Mesothelial cell of epicardium (in vitro differentiated cells): Measurements from ENCODE around the gene KIAA1614. TPM values are rescaled to one million over a fixed set of nuclear protein-coding genes. Genes with fewer than 3 reads are reported as not detected.

Experiments
- DNase-seq, 2 experiments: peaks; one replicate each; pipeline ENCODE4 v3.0.0; 2021; ENCODE audit warnings: low spot score in 2 of 2; ENCODE audit not compliant: unreplicated experiment in 2 of 2
- H3K27ac Mint-ChIP-seq: 2 replicates; pipeline ENCODE4 v1.8.0; 2021; ENCODE audit warnings: mixed read lengths
- H3K27me3 Mint-ChIP-seq: 2 replicates; pipeline ENCODE4 v1.8.0; 2021; ENCODE audit warnings: low read depth, mixed read lengths
- H3K36me3 Mint-ChIP-seq: 2 replicates; pipeline ENCODE4 v1.8.0; 2021; ENCODE audit warnings: mixed read lengths
- H3K4me1 Mint-ChIP-seq: 2 replicates; pipeline ENCODE4 v1.8.0; 2021; ENCODE audit warnings: mixed read lengths
- H3K4me3 Mint-ChIP-seq: 2 replicates; pipeline ENCODE4 v1.8.0; 2021; ENCODE audit warnings: mild to moderate bottlenecking, moderate library complexity, mixed read lengths
- H3K9me3 Mint-ChIP-seq: 2 replicates; pipeline ENCODE4 v1.8.0; 2021; ENCODE audit warnings: mixed read lengths
- CTCF ChIP-seq: fragments of 200-600 bp; sonication (generic); IDR thresholded peaks from one replicate; pipeline ENCODE4 v1.5.0; 2021; ENCODE audit warnings: antibody characterized with exemption; ENCODE audit not compliant: unreplicated experiment
- total RNA-seq: library from RNA; stranded (reverse); gene quantifications from 3 replicates; pipeline ENCODE4 v1.2.1, GENCODE V29; 2021

The KIAA1614 gene
- total RNA-seq, 1 donor from 2014 or later: 7.3 TPM

GRCh38 chr1:180916771-180917170 is 4.1 kb downstream of the KIAA1614 start:
- no peak for TF ChIP-seq CTCF
- Mint-ChIP-seq H3K36me3 (peaks cover 3% of the 10 kb centered on the region), H3K27me3 (no peaks in the 10 kb centered on the region), H3K27ac (no peak overlapping the region), H3K9me3 (no peaks in the 10 kb centered on the region), H3K4me1 (peaks cover 12% of the 10 kb centered on the region), H3K4me3 (no peak overlapping the region)
- DNase-seq: no peak

- Mint-ChIP-seq H3K27ac (no peak overlapping the region), H3K4me1 (peaks cover 14% of the 10 kb centered on the region), H3K36me3 (peaks cover 3% of the 10 kb centered on the region), H3K4me3 (no peak overlapping the region), H3K9me3 (no peaks in the 10 kb centered on the region), H3K27me3 (no peaks in the 10 kb centered on the region)
- TF ChIP-seq CTCF: no peak
- DNase-seq: no peak
These were observed 4.8 kb downstream of the KIAA1614 start for GRCh38 chr1:180917306-180918065.

GRCh38 chr1:180918519-180918918 is 5.8 kb downstream of the KIAA1614 start:
- H3K27me3 Mint-ChIP-seq: no peaks in the 10 kb centered on the region
- H3K9me3 Mint-ChIP-seq: no peaks in the 10 kb centered on the region
- H3K36me3 Mint-ChIP-seq: peaks cover 3% of the 10 kb centered on the region
- H3K27ac Mint-ChIP-seq: no peak overlapping the region
- no peak for TF ChIP-seq CTCF
- H3K4me3 Mint-ChIP-seq: no peak overlapping the region
- DNase-seq: no peak
- H3K4me1 Mint-ChIP-seq: peaks cover 21% of the 10 kb centered on the region

DNA sequence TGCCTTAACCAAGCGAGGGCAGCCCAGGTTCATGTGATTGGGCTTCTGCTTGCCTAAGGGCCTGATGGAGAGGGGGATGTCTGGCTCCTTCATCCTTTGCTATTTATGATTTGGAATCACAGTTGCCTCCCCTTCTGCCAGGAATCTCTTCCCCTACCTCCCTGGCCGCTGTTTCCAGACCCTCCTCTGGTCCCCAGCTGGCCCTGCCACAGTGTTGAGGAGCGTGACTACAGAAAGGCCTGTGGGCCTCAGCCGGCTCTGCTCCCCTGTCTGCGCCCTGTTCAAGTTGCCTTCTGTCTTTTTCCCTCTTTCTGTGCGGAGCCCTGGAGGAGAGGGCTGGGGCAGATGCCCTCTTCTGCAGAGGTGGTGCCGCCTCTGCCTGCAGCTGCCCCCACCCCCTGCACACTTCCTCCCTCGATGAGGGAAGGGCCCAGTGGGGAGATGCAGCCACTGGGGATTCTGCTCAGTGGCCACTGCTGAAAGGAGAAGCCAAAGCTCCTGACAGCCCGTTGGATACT is 6.5 kb downstream of the KIAA1614 start:
- H3K9me3 Mint-ChIP-seq: no peaks in the 10 kb centered on the region
- no peak overlapping the region for H3K4me3 Mint-ChIP-seq
- H3K27me3 Mint-ChIP-seq: no peaks in the 10 kb centered on the region
- DNase-seq: no peak
- no peak for TF ChIP-seq CTCF
- no peak overlapping the region for H3K27ac Mint-ChIP-seq
- H3K36me3 Mint-ChIP-seq: peaks cover 3% of the 10 kb centered on the region
- H3K4me1 Mint-ChIP-seq: peaks cover 21% of the 10 kb centered on the region

- no peak for TF ChIP-seq CTCF
- Mint-ChIP-seq H3K27ac (no peak overlapping the region), H3K9me3 (no peaks in the 10 kb centered on the region), H3K4me3 (no peak overlapping the region), H3K36me3 (peaks cover 3% of the 10 kb centered on the region), H3K4me1 (peaks cover 21% of the 10 kb centered on the region), H3K27me3 (no peaks in the 10 kb centered on the region)
- no peak for DNase-seq
These were observed 7.5 kb downstream of the KIAA1614 start for GRCh38 chr1:180920193-180920592.
